GM12873 (cell line): ENCODE results near the gene POLR1C.

Source experiments
- TF ChIP-seq, protein P1 (sequence below): IDR thresholded peaks from 2 replicates; pipeline ENCODE4 v1.5.1; 2012; ENCODE audit warnings: low read depth, mild to moderate bottlenecking, moderate library complexity, low read length, control low read depth; ENCODE audit not compliant: insufficient read depth; ENCODE audit errors: missing control alignments

POLR1C gene

DNA sequence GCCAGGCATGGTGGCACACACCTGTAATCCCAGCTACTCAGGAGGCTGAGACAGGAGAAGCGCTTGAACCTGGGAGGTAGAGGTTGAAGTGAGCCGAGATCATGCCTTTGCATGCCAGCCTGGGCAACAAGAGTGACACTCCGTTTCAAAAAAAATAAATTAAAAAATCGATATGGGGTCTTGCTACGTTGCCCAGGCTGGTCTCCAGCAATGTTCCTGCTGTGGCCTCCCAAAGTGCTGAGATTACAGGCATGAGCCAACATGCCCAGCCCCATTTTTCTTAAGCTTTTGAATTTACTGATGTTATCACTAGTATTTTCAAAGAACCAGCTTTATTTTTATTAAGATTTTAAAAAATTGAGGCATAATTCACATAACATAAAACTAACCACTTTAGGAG lies 23.6 kb downstream of the POLR1C start:
- TF ChIP-seq, protein P1, sequence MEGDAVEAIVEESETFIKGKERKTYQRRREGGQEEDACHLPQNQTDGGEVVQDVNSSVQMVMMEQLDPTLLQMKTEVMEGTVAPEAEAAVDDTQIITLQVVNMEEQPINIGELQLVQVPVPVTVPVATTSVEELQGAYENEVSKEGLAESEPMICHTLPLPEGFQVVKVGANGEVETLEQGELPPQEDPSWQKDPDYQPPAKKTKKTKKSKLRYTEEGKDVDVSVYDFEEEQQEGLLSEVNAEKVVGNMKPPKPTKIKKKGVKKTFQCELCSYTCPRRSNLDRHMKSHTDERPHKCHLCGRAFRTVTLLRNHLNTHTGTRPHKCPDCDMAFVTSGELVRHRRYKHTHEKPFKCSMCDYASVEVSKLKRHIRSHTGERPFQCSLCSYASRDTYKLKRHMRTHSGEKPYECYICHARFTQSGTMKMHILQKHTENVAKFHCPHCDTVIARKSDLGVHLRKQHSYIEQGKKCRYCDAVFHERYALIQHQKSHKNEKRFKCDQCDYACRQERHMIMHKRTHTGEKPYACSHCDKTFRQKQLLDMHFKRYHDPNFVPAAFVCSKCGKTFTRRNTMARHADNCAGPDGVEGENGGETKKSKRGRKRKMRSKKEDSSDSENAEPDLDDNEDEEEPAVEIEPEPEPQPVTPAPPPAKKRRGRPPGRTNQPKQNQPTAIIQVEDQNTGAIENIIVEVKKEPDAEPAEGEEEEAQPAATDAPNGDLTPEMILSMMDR = no peak

DNA sequence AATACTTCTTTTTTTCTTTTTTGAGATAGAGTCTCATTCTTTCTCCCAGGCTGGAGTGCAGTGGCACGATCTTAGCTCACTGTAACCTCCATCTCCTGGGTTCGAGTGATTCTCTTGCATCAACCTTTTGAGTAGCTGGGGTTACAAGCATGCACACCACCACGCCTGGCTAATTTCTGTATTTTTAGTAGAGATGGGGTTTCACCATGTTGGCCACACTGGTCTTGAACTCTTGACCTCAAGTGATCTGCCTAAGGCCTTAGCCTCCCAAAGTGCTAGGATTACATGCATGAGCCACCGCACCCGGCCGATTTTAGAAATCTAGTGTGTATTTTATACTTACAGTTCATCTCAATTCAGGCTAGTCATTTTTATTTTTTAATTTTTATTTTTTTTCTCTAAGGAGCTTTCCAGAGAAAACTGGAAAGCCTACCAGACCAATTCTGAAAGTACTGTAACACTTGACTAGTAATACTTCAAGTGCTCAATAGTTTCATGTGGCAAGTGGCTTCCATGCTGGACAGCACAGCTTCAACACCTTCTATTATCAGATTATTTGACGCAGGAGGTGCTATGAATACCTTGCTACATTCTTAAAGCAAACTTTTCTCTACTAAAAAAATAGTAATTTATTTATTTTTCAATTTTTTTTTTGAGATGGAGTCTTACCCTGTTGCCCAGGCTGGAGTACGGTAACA lies 25.0 kb downstream of the POLR1C start:
- TF ChIP-seq, protein P1 = no peak

DNA sequence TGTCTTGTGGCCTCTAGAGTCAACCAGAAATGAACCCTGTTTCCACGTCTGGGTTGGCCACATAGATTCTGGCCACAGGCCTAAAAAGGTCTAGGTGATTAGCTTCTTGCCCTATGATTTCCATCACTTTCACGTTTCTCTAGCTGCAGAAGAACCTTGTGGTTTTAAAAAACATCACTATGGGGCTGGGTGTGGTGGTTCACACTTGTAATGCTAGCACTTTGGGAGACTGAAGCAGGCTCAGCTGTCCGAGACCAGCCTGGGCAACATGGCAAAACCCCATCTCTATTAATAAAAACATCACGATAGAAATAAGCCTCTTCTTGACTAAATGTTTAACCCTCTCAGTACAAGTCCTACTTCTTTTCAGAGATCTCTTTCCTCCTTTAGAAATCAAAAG lies 27.6 kb downstream of the POLR1C start:
- TF ChIP-seq, protein P1 = no peak

DNA sequence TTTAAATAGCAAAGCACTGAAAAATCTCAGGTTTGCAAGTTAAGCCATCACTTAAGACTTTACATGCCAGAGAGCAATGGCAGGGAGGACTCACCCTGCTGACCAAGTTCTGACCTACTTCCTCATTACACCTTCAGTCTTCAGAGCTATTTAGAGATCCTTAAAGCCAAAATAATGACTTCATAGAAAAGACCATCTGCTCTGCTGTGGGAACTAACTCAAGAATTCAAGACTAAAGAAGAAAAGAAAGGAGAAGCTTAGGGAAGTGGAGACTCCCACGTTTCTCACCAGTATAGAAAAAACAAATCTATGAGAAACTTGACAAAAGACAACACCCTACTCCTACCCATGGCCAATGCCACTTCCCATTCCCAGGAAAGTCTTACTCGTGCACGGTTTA lies 30.3 kb downstream of the POLR1C start:
- TF ChIP-seq, protein P1 = no peak

DNA sequence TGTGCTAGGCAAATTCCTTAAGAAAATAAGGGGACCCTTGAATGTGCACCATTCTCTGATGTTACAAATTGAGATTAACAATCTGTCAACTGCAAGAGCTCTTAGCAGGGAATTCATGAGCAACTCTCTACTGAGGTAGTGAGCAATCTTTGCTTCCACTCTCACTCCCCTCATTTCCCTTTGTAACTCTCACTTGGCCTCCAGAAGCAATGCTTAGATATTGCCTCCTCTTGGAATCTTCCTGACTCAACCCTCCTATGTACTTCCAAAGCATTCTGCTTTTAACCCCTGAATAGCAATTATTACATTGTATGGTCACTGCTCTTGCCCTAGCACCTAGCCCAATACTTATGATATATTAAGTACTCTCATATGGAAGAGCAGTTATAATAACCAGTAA lies 42.4 kb downstream of the POLR1C start:
- TF ChIP-seq, protein P1 = no peak

DNA sequence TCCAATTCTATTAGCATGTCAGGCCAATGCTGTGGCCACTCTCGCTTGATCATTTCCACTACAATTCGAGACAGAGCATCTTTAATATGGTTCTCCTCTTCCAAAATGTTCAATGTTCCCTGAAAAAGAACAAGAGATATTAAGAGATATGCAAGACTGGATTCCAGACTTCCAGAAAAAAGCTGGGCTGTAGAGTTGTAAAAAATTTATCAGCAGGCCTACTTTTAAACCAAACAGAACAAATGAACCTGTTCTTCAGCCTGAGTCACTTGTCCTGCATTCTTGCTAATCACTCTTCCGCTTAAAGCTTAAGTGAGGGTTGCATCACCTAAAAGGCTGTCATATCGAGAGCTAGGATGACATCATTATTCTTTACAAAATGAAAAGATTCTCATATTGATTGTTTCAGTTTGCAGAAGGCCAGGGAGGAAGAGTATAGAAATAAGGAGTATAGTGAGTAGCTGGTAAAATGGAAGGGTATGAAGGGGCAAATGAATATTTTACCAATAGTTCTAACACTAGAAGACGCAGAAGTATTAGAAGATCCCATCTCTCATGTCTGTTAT lies 54.1 kb downstream of the POLR1C start:
- TF ChIP-seq, protein P1 = no peak
